Sigmoid colon (tissue), 7 donors: ENCODE data around the gene ACTR1B. TPM values are rescaled to one million over a fixed set of nuclear protein-coding genes. Genes with fewer than 3 reads are reported as not detected.
"Not testable (repeated sequence)": the region's sequence is repeated elsewhere in the genome, so short reads cannot be mapped to it uniquely, and the experiment has no call there.

Experiments
- DNase-seq: peaks from one replicate; pipeline ENCODE4 v3.0.0-alpha.2; 2019
- H3K27ac ChIP-seq, 4 donors: fragments of 200-600 bp; sonication (generic); one replicate each; pipeline ENCODE4 v1.5.1; 2016 to 2019; ENCODE audit warnings: mild to moderate bottlenecking in 1 of 4
- H3K27me3 ChIP-seq, 3 donors: fragments of 200-600 bp; sonication (generic); one replicate each; pipeline ENCODE4 v1.5.1; 2019; ENCODE audit warnings: mild to moderate bottlenecking in 1 of 3
- H3K36me3 ChIP-seq, 4 donors: fragments of 200-600 bp; sonication (generic); one replicate each; pipeline ENCODE4 v1.5.1; 2016 to 2019
- H3K4me1 ChIP-seq, 4 donors: fragments of 200-600 bp; sonication (generic); one replicate each; pipeline ENCODE4 v1.5.1; 2017 to 2019
- H3K4me3 ChIP-seq, 4 donors: fragments of 200-600 bp; sonication (generic); one replicate each; pipeline ENCODE4 v1.5.1; 2017 to 2019; ENCODE audit warnings: mild to moderate bottlenecking in 2 of 4, moderate library complexity in 1 of 4
- H3K9me3 ChIP-seq, 4 donors: fragments of 200-600 bp in 3 of 4; sonication (generic) in 3 of 4; one replicate each; pipeline versions ENCODE4 v1.5.1 to v1.6.1; 2013 to 2019
- EP300 ChIP-seq, 4 donors: sonication (generic); formaldehyde crosslinking; IDR thresholded peaks; one replicate each; pipeline ENCODE4 v1.6.1; 2017; ENCODE audit warnings: antibody characterized with exemption in 4 of 4
- POLR2A ChIP-seq, 2 donors: fragments of 450-650 bp; IDR thresholded peaks; one replicate each; pipeline ENCODE4 v1.6.1; 2016; ENCODE audit warnings: antibody characterized with exemption in 2 of 2, mild to moderate bottlenecking in 2 of 2, moderate library complexity in 2 of 2
- POLR2AphosphoS5 ChIP-seq, 4 donors: sonication (generic); formaldehyde crosslinking; IDR thresholded peaks; one replicate each; pipeline ENCODE4 v1.6.1; 2017; ENCODE audit warnings: antibody characterized with exemption in 4 of 4
- WGBS, 2 donors: extraction: QIAGEN DNeasy Blood & Tissue Kit; methylation state at CpG; one replicate each; pipeline ENCODE4 v1.1.7; 2013; 5-methylcytosine and 5-hydroxymethylcytosine counted together
- intact Hi-C: fragments of 100-400 bp; cut with DNase I; formaldehyde crosslinking; loops from one replicate; pipeline ENCODE4 v1.15.1; 2023
- polyA plus RNA-seq, 3 donors: library from polyadenylated mRNA; stranded (reverse); fragments of 200-250 nt; gene quantifications; one replicate each; pipeline ENCODE4 v1.2.3, GENCODE V29; 2013
- total RNA-seq, 4 donors: library from RNA; depleted of rRNA; stranded (reverse); fragments of >200 nt; gene quantifications; one replicate each; pipeline ENCODE4 v1.1.0, GENCODE V29; 2016
- TF ChIP-seq, protein P1 (sequence below), 4 experiments: fragments of 450-650 bp in 3 of 4; fragments of 200-600 bp in 1 of 4; IDR thresholded peaks; one replicate each; pipeline ENCODE4 v1.5.1; 2016 to 2019; ENCODE audit warnings: antibody characterized with exemption in 4 of 4, mild to moderate bottlenecking in 3 of 4, moderate library complexity in 2 of 4
- donor health status: healthy with polysubstance abuse.
- donor health status: Bipolar disorder and iron deficiency.
- donor health status: healthy.

Gene ACTR1B
- total and polyA plus RNA-seq, 7 donors = 55.3 to 85.3 (median 75.2) TPM

DNA sequence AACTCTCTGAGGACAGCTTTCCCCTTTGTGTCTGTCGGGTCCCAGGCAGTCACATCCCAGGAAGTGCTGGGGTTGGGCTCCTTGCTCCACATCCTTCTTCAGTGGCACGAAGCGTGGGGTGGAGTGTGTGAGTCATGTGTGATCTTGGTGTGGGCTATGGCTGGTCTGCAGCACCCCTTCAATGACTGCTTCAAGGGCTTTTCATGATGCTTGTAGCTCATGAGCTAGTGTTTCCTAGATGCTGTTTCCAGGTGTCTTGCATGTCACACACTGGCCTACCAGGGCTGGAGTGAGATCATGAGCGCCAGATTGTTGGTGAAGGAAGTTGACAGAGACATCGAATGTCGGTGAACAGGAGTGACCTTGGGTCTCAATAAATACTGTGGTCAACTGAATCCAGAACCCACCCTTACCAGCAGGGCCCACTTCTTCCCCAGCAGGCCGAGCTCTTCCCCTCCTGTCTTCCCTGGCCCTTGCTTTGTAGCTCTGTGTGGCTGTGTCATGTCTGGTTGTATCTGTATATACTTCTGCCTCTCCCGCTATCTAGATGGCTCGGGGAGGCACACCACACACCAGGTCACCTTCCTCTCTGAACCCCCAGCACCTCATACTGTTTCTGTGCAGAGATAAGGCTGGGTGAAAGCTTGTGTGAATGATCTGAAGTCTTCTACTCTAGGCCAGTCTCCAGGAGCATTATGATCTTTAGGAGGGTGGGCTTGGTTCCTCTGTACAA is 9.5 kb upstream of the ACTR1B start:
- H3K4me3 ChIP-seq = no peak overlapping the region
- intact Hi-C loops = no loop called here
- 58 to 68% methylated on average over 9 of the region's 9 CpGs for whole genome bisulfite sequencing, 2 donors
- no peaks in the 10 kb centered on the region for H3K4me1 ChIP-seq
- no peak overlapping the region for H3K27ac ChIP-seq
- H3K36me3 ChIP-seq = no peaks in the 10 kb centered on the region
- no peaks in the 10 kb centered on the region for H3K27me3 ChIP-seq
- TF ChIP-seq EP300 (IDR thresholded peaks at IDR 0.05) (no peak), POLR2AphosphoS5 (IDR thresholded peaks at IDR 0.05) (no peak), POLR2A (IDR thresholded peaks at IDR 0.05) (no peak)
- TF ChIP-seq, protein P1, sequence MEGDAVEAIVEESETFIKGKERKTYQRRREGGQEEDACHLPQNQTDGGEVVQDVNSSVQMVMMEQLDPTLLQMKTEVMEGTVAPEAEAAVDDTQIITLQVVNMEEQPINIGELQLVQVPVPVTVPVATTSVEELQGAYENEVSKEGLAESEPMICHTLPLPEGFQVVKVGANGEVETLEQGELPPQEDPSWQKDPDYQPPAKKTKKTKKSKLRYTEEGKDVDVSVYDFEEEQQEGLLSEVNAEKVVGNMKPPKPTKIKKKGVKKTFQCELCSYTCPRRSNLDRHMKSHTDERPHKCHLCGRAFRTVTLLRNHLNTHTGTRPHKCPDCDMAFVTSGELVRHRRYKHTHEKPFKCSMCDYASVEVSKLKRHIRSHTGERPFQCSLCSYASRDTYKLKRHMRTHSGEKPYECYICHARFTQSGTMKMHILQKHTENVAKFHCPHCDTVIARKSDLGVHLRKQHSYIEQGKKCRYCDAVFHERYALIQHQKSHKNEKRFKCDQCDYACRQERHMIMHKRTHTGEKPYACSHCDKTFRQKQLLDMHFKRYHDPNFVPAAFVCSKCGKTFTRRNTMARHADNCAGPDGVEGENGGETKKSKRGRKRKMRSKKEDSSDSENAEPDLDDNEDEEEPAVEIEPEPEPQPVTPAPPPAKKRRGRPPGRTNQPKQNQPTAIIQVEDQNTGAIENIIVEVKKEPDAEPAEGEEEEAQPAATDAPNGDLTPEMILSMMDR (IDR thresholded peaks at IDR 0.05) = no peak
- no peaks in the 10 kb centered on the region for H3K9me3 ChIP-seq
- no peak for DNase-seq

DNA sequence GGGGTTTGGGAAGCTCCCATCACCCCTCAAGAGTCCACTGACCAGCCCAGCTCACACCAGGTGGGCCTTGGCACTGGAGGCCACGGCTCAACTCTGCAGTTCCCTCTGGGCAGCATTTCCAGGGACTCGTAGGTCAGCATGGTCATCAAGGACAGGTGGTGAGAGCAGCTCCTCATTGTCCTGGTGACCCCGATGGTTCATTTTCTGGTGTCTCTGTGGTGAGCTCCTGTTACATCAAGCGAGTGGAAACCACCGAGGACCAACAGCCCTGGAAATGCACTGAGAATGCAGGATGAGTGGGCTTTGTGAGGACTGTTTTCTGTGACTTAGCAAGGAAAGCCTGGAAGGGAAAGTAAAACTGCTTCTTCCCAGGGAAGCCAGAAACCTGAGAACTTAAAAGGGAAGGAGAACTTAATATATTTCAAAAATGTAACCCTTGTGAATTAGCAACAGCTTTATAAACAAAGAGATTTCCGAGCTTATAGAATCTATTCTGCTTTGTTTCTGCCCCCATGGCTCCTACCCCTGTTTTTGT is 8.8 kb upstream of the ACTR1B start:
- 94 to 97% methylated on average over 6 of the region's 6 CpGs for WGBS, 2 donors

DNA sequence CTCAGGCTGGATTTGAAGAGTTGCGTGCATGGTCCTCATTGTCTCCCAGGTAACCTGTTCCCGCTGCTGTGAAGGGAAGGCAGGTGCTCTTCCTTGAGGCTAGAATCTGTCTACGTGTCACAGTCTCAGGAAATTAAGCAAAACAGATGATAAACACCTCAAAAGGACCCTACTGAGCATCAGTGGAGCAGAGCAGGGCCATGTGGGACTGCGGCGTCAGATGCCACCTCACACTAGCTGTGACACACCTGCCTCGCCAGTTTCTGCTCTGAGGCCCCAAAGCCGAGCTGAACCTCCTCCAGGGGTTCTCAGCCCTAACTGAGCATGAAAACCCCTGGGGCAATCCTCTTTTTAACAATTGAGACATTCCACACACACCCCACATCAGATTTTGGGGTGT is 7.7 kb upstream of the ACTR1B start:
- intact Hi-C loops = no loop called here
- no peak overlapping the region for H3K27ac ChIP-seq
- H3K9me3 ChIP-seq = no peaks in the 10 kb centered on the region
- H3K36me3 ChIP-seq = no peaks in the 10 kb centered on the region
- H3K4me3 ChIP-seq = no peak overlapping the region
- H3K4me1 ChIP-seq = no peaks in the 10 kb centered on the region
- 95 to 97% methylated on average over 7 of the region's 7 CpGs for WGBS, 2 donors
- no peaks in the 10 kb centered on the region for H3K27me3 ChIP-seq
- TF ChIP-seq EP300 (IDR thresholded peaks at IDR 0.05) (no peak), POLR2AphosphoS5 (IDR thresholded peaks at IDR 0.05) (no peak), POLR2A (IDR thresholded peaks at IDR 0.05) (no peak)
- TF ChIP-seq, protein P1 (IDR thresholded peaks at IDR 0.05) = no peak
- DNase-seq = no peak

More for the DNA sequence above, 8.8 kb upstream of the ACTR1B start:
- H3K9me3 ChIP-seq, DNase-seq, intact Hi-C loops, H3K4me1 ChIP-seq, H3K27me3 ChIP-seq, H3K27ac ChIP-seq, H3K36me3 ChIP-seq, H3K4me3 ChIP-seq: not testable (repeated sequence)

DNA sequence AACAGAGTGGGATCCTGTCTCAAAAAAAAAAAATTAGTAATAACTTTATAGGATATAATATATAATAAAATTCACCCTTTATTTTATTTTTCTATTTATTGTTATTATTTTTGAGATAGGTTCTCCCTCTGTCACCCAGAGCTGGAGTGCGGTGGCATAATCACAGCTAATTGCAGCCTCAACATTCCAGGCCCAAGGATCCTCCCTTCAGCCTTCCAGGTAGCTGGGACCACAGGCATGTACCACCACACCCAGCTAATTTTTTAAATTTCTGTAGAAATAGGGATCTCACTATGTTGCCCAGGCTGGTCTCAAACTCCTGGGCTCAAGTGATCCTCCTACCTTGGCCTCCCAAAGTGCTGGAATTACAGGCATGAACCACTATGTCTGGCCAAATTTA is 6.6 kb upstream of the ACTR1B start:
- no peaks in the 10 kb centered on the region for H3K9me3 ChIP-seq
- H3K36me3 ChIP-seq = no peaks in the 10 kb centered on the region
- no peaks in the 10 kb centered on the region for H3K27me3 ChIP-seq
- 95 to 98% methylated on average over 1 of the region's 1 CpG for WGBS, 2 donors
- no peak for DNase-seq
- TF ChIP-seq EP300 (IDR thresholded peaks at IDR 0.05) (no peak), POLR2A (IDR thresholded peaks at IDR 0.05) (no peak), POLR2AphosphoS5 (IDR thresholded peaks at IDR 0.05) (no peak)
- TF ChIP-seq, protein P1 (IDR thresholded peaks at IDR 0.05) = no peak
- intact Hi-C loops = no loop called here
- no peak overlapping the region for H3K4me3 ChIP-seq
- H3K4me1 ChIP-seq = no peaks in the 10 kb centered on the region
- H3K27ac ChIP-seq = no peak overlapping the region

DNA sequence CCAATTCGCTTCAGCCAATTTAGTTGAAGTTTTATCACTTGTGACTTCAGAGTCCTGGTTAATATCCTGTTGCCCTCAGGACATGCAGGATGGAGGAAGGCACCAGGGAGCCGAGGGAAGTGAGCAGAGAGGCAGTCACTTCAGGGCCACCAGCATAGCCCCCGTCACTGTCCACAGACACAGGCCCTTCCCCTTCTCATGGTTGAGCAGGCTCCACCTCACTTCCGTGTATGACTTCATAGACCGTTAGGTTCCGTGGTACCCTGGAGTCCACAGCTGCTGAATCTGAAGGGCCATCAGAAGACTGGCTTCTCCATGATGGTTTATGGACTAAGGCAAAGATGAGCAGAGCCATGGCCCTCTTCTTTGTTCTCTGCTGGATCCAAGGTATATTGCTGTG is 5.6 kb upstream of the ACTR1B start, which contains the start of gene C2orf92:
Gene C2orf92 (plus strand): TSS at position 266 of the 400 bp plus-strand sequence. CDS start 76 bp downstream, at position 342.
- TF ChIP-seq EP300 (IDR thresholded peaks at IDR 0.05) = no peak
- TF ChIP-seq POLR2A (IDR thresholded peaks at IDR 0.05) = no peak
- TF ChIP-seq, protein P1 (IDR thresholded peaks at IDR 0.05) = no peak
- no peak for TF ChIP-seq POLR2AphosphoS5 (IDR thresholded peaks at IDR 0.05)
- 93 to 95% methylated on average over 6 of the region's 6 CpGs for WGBS, 2 donors
- H3K9me3 ChIP-seq = no peaks in the 10 kb centered on the region
- no peak for DNase-seq
- H3K4me3 ChIP-seq = no peak within 1 kb of the TSS
- intact Hi-C loops = loop anchor here (10.0 kb wide), 1 partner anchor 935 kb away; the partner anchor contains the start of genes COA5 and UNC50
- H3K27me3 ChIP-seq = no peaks in the 10 kb centered on the region
- H3K4me1 ChIP-seq = peaks cover 0 to 8% (median 0%) of the 10 kb centered on the region in 4 donors
- H3K36me3 ChIP-seq = no peaks in the 10 kb centered on the region
- no peak within 1 kb of the TSS for H3K27ac ChIP-seq
